Liver (tissue), 3 donors: ENCODE results near the gene HIBADH.

Experiments
- EGR1 ChIP-seq, 2 donors: IDR thresholded peaks; 2 replicates each; pipeline ENCODE4 v1.6.1; 2016 to 2018; ENCODE audit warnings: antibody characterized with exemption in 2 of 2, low read depth in 2 of 2
- GABPA ChIP-seq, 2 donors: IDR thresholded peaks in 1 of 2; conservative IDR thresholded peaks in 1 of 2; 2 replicates each; pipeline ENCODE4 v1.6.1; 2016; ENCODE audit warnings: antibody characterized with exemption in 2 of 2, mild to moderate bottlenecking in 1 of 2, moderate library complexity in 1 of 2
- RAD21 ChIP-seq, 2 donors: IDR thresholded peaks; 2 replicates each; pipeline ENCODE4 v1.6.1; 2016; ENCODE audit warnings: antibody characterized with exemption in 2 of 2, mild to moderate bottlenecking in 2 of 2
- RXRA ChIP-seq, 2 donors: IDR thresholded peaks; 2 replicates each; pipeline ENCODE4 v1.6.1; 2017 to 2018; ENCODE audit warnings: antibody characterized with exemption in 2 of 2, mild to moderate bottlenecking in 1 of 2
- TAF1 ChIP-seq: conservative IDR thresholded peaks from 2 replicates; pipeline ENCODE4 v1.6.1; 2016; ENCODE audit warnings: antibody characterized with exemption, mild to moderate bottlenecking
- YY1 ChIP-seq: IDR thresholded peaks from 2 replicates; pipeline ENCODE4 v1.6.1; 2016; ENCODE audit warnings: antibody characterized with exemption, mild to moderate bottlenecking
- TF ChIP-seq, protein P1 (sequence below): fragments of 150-350 bp; IDR thresholded peaks from 2 replicates; pipeline ENCODE4 v1.5.1; 2017; ENCODE audit warnings: improper control_type of control experiment, low read depth, low read length; ENCODE audit not compliant: missing input control
- TF ChIP-seq, protein P2 (sequence below): IDR thresholded peaks from 2 replicates; pipeline ENCODE4 v1.6.1; 2016; ENCODE audit warnings: antibody characterized with exemption
- TF ChIP-seq, protein P3 (sequence below): IDR thresholded peaks from 2 replicates; pipeline ENCODE4 v1.6.1; 2016; ENCODE audit warnings: antibody characterized with exemption, mild to moderate bottlenecking
- TF ChIP-seq, protein P4 (sequence below): IDR thresholded peaks from 2 replicates; pipeline ENCODE4 v1.6.1; 2016; ENCODE audit warnings: antibody characterized with exemption
- TF ChIP-seq, protein P5 (sequence below): IDR thresholded peaks from 2 replicates; pipeline ENCODE4 v1.6.1; 2016; ENCODE audit warnings: antibody characterized with exemption
- donor health status: healthy.
- donor health status: healthy.

DNA sequence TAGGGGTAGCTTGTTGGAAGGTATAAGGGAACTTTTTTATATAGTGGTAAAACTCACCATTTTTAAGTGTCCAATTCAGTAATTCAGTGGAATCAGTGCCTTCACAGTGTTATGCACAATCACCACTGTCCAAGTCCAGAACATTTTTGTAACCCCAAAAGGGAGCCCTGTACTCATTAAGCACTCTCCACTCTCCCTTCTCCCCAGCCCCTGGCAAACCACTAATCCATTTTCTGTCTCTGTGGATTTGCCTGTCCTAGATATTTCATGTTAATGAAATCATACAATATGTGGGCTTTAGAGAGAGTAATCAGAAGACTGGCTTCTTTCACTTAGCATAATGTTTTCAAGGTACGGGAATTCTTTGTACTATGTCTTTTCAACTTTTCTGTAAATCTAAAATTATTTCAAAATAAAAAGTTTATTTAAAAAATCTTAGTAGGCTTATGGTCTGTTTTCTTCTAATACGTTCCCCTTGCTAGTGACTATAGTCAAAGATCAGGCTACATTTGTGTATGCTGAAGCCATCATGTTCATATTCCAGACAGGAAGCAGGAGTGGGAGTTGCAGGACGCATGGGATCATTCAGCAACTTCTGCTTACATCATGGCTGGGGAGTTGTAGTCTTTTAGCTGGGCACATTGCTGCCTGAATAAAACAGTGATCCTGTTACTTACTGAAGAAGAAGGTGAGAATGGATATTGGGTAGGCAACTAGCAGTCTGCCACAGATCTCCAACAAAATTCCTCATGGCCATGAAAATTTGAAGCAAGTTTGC lies 41.9 kb upstream of the HIBADH start:
- TF ChIP-seq, protein P1, sequence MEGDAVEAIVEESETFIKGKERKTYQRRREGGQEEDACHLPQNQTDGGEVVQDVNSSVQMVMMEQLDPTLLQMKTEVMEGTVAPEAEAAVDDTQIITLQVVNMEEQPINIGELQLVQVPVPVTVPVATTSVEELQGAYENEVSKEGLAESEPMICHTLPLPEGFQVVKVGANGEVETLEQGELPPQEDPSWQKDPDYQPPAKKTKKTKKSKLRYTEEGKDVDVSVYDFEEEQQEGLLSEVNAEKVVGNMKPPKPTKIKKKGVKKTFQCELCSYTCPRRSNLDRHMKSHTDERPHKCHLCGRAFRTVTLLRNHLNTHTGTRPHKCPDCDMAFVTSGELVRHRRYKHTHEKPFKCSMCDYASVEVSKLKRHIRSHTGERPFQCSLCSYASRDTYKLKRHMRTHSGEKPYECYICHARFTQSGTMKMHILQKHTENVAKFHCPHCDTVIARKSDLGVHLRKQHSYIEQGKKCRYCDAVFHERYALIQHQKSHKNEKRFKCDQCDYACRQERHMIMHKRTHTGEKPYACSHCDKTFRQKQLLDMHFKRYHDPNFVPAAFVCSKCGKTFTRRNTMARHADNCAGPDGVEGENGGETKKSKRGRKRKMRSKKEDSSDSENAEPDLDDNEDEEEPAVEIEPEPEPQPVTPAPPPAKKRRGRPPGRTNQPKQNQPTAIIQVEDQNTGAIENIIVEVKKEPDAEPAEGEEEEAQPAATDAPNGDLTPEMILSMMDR: no peak
- TF ChIP-seq, protein P2, sequence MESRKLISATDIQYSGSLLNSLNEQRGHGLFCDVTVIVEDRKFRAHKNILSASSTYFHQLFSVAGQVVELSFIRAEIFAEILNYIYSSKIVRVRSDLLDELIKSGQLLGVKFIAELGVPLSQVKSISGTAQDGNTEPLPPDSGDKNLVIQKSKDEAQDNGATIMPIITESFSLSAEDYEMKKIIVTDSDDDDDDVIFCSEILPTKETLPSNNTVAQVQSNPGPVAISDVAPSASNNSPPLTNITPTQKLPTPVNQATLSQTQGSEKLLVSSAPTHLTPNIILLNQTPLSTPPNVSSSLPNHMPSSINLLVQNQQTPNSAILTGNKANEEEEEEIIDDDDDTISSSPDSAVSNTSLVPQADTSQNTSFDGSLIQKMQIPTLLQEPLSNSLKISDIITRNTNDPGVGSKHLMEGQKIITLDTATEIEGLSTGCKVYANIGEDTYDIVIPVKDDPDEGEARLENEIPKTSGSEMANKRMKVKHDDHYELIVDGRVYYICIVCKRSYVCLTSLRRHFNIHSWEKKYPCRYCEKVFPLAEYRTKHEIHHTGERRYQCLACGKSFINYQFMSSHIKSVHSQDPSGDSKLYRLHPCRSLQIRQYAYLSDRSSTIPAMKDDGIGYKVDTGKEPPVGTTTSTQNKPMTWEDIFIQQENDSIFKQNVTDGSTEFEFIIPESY: no peak
- TF ChIP-seq YY1 (no peak), RXRA (IDR thresholded peaks at IDR 0.05) (no peak), EGR1 (IDR thresholded peaks at IDR 0.05; ENCODE audit: low read depth in 2 of 2) (no peak), GABPA (IDR thresholded peaks at IDR 0.05 in 1 of 2, conservative IDR thresholded peaks at IDR 0.05 in 1 of 2) (no peak), TAF1 (no peak), RAD21 (IDR thresholded peaks at IDR 0.05) (no peak)
- TF ChIP-seq, protein P3, sequence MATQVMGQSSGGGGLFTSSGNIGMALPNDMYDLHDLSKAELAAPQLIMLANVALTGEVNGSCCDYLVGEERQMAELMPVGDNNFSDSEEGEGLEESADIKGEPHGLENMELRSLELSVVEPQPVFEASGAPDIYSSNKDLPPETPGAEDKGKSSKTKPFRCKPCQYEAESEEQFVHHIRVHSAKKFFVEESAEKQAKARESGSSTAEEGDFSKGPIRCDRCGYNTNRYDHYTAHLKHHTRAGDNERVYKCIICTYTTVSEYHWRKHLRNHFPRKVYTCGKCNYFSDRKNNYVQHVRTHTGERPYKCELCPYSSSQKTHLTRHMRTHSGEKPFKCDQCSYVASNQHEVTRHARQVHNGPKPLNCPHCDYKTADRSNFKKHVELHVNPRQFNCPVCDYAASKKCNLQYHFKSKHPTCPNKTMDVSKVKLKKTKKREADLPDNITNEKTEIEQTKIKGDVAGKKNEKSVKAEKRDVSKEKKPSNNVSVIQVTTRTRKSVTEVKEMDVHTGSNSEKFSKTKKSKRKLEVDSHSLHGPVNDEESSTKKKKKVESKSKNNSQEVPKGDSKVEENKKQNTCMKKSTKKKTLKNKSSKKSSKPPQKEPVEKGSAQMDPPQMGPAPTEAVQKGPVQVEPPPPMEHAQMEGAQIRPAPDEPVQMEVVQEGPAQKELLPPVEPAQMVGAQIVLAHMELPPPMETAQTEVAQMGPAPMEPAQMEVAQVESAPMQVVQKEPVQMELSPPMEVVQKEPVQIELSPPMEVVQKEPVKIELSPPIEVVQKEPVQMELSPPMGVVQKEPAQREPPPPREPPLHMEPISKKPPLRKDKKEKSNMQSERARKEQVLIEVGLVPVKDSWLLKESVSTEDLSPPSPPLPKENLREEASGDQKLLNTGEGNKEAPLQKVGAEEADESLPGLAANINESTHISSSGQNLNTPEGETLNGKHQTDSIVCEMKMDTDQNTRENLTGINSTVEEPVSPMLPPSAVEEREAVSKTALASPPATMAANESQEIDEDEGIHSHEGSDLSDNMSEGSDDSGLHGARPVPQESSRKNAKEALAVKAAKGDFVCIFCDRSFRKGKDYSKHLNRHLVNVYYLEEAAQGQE: no peak
- TF ChIP-seq, protein P4, sequence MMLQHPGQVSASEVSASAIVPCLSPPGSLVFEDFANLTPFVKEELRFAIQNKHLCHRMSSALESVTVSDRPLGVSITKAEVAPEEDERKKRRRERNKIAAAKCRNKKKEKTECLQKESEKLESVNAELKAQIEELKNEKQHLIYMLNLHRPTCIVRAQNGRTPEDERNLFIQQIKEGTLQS: no peak
- TF ChIP-seq, protein P5, sequence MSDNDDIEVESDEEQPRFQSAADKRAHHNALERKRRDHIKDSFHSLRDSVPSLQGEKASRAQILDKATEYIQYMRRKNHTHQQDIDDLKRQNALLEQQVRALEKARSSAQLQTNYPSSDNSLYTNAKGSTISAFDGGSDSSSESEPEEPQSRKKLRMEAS: no peak
